Fibroblast of skin of back (primary cell): Measurements from ENCODE around the gene USP32.

Experiments used
- DNase-seq: peaks from one replicate; pipeline ENCODE4 v3.0.0-alpha.2; 2013

Gene USP32

DNA sequence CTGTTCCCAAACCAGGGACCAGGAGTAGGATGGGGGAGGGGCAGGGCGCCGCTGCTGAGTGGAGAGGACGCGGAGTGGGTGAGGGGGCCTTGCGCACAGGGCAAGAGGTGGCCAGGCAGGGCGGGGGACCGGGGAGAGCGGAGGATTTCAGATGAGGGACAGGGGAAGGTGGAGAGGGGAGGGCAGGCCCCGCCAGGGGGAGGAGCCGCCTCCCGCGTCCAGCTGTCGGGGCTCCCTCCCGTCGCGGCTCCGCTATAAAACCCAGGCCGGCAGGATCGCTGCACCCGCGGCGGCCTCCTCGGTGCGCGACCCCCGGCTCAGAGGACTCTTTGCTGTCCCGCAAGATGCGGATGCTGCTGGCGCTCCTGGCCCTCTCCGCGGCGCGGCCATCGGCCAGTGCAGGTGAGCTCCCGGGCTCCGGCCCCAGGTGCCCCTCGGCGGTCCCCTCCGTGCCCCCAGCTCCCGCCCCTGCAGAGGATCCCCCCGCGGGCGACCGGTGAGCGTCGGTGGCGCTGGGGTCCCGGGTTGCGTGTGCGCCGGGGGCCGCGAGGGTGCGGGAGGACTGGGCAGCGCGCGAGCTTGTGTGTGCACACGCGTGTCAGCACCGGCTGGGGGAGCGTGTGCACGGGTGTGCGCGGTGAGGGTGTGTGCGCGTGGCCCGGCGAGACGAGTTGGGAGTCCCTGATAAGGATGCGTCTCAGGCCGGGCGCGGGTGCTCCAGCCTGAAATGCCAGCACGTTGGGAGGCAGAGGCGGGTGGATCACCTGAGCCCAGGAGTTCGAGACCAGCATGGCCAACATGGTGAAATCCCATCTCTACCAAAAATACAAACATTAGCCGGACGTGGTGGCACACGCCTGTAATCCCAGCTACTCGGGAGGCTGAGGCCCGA lies 242.0 kb downstream of the USP32 start, which contains the start of gene CA4:
CA4 (plus strand) TSS at position 283 of the 892 bp plus-strand sequence; CDS start at position 345, 62 bp downstream.
- DNase-seq: no peak

DNA sequence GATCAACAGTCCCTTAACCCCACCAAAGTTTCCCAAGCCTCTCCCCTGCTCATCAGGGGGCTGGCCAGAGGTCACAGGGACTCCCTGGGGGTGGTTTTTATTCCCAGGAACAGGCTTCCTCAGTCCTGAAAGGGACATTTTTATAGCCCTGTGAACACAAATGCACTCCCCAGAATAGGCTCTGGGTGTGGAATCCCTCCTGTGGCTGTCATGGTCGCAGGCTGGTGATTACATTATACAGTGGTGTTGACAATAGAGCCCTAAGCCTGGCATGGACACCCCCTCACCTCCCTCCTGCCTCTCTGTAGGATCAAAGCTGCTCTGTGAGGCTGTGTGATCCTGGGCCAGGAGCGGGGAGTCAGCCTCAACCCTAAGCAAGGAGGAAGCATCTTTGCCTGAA lies 243.6 kb downstream of the USP32 start:
- no peak for DNase-seq

DNA sequence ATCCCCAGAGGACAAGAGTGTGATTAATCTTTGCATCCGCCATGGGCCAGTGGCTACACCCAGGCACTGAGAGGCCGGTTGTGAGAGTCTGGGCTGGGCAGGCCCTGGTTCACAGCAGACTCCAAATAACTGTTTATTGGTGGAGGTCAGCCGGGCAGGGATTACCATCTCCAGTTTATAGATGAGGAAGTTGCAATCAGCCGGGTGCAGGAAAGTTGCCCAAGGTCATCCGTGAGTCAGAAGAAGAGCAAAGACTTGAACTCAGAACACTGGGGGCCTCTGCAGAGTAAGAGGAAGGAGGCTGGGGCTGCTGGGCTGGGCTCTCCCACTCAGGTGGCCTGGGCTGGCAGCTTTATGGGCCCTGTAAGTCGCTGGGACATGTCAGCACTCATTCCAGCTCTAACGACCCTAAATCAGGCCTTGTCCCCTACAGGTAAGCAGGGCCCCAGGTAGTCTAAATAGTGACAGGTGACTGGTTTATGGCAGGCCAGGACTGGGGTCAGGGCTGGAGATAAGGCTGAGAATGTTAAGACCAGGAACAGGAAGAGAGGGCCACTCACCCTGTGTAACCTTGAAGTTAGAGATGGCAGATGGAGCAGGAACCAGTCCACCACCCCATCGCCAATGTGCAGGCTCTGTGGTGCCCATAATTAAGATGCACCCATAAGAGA lies 244.2 kb downstream of the USP32 start:
- DNase-seq: no peak

DNA sequence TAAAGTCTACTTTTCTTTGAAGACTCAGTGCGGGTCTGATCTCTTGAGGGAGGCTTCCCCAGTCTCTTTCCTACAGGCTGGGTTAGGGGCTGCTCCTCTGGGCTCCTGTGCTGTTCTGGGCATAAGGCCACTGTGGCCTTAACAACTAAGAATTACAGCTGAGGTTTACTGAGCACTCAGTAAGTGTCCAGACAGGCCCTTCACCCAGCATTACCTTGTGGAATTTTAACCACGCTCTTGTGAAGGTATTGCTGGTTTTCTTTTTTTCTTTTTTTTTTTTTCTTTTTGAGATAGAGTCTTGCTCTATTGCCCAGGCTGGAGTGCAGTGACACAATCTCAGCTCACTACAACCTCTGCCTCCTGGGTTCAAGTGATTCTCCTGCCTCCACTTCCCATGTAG lies 245.7 kb downstream of the USP32 start:
- DNase-seq: no peak

DNA sequence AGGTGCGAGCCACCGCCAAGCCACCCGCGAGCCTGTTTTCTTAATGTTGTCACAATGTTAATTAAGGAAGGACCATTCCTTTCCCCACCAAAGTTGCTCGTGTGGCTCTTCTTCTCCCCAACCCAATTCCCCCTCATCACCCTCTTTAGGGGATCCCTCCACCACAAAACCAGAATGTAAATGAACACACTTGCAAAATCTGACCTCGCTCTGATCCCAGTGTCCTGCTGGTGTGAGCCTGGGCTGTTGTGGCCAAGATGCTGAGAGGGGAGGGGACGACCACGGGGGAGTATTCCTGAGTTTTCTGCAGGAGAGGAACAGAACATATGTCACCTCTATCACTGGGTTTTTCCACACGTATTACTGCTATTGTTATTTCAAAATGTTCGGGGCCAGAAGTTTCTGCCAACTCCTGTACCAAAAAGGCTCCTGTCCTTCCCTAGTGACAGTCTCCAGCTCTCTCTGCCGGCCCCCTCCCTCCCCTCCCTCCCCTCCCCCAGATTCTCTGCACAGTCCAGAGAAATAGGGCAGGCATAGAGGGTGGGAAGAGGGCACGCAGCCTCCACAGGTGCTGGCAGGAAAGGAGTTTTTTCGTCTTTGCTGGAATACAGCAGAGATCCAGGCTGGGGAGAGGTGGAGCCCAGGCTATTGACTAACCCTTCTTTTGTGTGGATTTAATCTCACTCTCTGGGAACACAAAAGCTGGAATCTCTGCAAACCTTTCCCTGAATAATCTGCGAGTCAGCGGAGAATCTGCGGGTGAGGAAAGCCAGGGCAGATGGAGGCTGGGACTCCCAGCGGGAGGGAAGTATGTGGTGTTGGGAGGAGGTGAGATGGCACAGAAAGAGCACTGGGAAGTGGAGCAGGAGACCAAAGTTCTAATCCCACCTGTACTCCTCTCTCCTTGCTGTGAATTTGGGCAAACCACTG lies 246.7 kb downstream of the USP32 start:
- peak; percentile 19 for DNase-seq

DNA sequence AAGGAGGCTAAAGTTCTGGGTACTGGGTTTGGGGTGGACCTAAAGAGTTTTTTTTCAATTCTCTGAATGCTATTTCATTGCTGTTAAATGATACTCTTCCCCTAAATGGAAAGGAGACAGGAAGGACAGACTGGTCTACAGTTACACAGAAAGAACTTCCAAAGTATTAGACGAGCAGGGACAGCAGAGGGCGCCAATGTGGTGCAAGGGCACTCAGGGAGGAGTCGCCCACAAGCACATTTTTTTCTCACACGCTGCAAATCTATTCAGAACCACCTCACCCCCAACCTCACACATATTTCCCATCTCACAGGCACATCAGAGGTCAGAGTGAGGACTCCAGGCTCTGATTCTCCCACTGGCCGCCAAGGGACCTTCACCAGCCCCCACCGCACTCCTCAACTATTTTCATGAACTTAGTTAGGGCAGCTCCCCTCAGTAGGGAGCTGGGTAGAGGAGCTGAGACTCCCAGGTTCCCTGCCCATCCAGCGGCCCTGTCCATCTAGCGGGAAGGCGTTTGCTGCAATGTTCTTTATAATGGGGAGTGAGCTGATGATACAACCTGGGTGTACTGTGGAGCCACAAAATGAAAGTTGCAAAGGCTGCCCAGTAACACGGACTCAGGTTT lies 248.9 kb downstream of the USP32 start:
- peak; percentile 92 for DNase-seq

DNA sequence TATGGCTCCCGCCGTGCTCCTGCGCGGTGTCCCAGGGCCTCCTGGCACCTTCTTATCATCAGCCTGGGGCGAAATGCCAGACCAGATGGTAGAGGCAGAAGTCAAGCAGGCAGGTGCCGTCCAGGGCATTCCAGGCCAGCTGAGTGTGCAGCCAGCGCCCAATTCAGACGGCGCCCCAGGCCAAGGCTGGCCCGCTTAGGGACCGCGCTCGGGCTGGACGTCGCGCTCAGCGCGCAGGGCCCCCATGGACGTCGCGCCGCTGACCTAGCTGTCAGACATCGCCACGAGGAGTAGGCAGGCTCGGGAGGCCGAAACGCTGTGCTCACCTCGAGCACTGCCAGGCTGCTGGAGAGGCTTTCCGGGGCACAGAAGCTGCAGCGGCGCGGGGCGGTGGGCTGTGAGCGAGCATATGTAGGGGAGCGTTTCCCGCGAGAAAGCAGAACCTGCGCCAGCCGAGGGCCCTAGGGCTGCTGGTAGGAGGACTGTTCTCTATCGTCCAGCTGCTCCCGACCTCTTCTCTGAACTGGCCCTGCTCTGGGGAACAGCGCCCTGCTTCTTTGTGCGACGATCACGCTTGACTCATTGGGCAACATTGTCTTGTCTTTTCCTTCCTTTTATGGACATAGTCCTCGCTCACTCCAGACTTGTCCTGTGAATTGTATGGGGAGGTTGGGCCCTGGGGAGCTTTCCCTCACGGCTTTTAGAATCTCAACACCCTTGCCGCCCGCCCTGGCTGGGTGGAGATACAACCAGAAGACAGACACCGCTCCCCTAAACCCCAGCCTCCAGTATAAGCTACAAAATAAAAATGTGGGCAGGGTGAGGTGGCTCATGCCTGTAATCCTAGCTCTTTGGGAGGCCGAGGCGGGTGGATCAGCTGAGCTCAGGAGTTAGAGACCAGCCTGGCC lies 250.6 kb downstream of the USP32 start:
- peak; percentile 92 for DNase-seq

DNA sequence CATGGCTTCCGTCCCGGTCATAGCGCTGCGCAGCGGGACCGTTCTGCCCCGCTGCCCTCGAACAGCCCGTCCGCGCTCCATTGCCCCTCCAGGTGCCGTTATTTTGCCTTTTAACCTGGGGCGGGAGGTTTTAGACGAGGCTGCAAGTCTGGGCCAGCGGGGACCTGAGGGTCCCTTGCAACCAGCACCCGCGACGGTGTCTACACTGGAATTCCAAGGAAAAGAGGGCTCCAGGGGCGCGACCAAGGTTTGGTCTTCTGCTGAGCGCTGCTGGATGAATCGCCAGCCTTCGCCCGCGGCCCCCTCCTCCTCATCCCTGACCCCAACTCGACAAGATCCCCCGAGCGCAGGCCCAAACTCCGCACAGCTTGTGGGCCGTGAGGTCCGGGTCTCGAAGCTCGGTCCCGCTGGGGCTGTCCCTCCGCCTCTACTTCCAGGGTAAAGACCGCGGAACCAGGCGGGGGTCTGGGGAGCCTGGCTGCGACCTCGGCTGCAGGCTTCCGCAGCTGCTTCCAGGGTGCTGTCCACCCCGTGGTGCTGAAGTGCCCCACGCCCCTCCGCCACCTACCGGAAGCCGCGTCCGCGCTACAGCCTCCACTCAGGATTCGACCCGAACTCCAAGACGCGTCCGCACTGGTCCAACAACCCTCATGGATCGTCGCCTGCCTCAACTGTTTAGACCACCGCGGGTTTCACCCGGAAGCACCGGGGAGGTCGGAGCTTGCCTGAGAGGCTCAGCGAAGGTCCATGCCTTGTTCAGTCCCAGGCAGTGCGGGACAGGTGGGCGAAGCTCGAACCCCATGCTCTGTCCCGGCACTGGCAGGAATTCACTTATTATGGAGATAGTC lies 252.3 kb downstream of the USP32 start:
- peak; percentile 69 for DNase-seq

DNA sequence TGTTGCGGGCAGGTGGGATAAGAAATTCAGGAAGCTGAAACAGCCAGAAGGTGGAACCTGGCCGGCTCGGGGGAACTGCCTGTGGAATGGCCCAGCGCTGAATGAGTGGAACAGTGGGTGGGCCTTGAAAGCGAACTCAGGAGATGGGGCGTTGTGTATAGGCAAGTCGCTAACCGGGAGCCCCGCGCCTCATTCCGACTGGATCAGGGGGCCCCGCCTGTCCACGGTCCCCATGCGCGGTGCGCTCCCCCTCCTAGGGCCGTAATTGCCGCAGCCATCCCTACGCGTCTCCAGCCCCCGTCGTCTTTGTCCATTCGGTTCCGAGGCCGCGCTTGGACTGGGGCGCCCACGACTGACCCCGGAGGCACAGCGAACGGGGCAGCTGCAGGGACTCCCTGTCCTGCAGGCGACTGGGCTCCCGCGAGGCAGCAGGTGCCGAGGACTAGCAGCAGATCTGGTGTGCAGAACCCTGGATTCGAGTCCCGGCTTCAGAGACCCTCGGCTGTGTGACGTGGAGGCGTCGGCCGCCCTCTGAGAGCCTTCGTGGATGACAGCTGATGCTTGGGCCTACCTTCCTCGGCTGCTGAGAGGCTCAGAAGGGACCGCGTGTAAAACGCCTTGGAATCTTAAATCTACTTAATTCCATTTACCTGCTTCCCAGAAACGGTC lies 253.0 kb downstream of the USP32 start:
- DNase-seq: no peak

DNA sequence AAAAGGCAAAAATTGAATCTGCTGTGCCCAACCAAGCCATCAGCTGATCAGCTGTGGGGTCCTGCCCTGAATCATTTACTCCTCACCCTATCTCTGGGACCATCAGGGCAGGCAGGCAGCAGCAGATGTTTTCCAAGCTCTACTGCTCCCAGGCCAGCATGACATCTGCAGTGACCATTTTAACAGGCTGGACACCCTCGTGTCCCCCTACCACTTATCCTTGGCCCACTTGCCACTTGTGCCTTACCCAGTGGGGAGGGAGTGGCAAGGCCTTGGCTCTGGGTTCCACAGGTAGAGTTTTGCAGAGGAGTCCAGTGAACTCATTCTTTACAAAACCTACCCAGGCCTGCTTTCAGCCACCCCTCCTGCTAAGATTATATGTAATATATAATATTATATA lies 254.2 kb downstream of the USP32 start:
- DNase-seq: no peak

DNA sequence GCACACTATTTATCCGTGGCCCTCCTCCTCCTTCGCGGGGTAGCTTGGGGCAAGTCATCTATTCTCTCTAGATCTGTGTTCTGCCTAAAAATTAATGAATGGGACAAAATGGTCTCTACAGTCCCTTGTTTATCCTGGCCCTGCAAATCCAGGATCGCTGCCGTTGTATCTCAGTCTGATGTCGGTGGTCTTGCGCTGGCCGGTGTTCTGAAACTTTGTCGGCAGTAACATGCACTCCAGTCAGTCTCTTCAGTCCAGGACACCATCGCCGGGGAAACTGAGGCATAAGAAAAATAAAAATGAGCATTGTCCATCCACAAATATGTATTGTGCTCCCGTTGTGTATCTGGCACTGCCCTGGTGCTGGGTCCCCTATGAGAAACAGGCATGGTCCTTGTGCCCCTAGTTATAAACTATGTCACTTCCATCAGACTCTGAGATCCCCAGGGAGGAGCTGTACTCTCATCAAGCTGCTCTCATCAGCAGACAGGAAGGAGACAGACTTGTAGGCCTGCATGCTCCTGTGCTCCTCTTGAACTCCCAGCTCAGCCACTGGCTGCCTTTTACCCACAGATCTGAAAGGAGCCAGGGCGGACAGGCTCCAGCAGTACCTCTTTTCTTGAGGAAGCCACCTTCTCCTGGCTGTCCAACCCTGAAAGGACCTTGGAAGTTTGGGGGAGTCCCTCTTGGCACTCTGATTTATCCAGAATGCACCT lies 255.8 kb downstream of the USP32 start:
- no peak for DNase-seq

DNA sequence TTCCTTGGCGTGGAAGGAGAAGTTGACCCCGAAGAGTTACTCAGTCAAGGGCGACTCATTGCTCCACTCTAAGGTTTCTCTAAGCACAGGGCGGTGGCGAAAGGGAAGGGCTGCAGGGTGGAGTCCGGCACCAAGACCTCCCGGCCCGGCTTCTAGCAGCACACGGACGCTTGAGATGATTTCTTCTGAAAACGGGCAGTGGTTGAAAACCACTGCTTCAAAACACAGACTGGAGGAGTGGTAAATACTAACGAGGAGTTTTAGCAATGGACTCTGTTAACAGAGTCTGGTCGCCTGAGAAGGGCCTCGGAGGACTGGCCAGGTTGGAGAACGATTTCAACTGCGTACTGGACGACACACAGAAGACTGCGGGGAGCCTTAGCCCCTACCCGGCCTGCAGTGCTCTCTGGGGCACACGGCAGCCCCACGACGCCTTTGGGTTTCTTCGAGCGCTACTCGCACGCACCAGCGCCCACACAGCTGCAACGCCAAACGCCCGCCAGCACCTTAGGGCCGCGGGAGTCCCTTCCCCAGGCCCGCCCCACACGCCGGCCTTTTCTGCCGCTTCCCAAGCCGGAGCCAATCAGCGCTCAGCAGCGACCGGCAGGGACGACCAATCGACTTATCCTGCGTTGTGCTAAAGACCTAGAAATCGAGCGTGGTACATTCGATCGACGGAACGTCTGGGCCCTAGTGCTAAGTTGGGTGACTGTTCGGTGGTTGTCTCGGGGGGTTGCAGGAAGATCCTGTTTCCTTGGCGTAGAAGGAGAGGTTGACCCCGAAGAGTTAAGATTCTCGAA lies 256.6 kb downstream of the USP32 start:
- peak; percentile 91 for DNase-seq

DNA sequence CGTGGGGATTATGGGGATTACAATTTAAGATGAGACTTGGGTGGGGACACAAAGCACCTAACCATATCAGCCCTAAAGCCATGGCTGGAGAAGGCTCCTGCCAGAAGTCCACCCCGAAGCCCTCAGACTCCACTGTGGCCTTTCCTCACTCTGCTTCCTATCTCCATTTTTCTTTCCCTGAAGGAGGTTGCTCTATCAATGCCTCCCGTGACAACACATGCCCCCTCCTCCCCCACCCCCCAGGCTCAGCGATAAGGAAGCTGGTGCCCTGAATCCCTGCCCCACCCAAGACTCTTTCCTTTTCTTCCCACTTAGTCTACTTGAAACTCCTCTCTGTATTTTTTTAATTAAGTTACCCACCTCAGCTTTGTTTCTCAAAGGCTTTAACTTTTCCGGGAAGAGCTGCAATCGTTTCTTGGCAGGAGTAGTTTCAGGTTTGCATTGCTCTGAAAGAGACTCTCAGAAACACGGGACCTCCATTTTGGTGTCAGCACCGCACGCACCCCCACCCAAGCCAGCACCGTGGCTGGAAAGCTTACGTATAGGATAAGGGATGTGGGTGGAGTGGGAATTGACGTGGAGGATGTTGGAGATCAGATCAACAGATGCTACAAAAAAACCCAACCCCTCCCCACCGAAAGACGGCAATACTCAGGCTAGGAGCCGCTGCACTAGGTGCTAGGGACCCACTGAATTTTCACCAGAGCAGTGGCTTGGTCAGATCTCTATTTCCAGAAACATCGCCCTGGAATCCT lies 257.4 kb downstream of the USP32 start:
- peak; percentile 30 for DNase-seq

DNA sequence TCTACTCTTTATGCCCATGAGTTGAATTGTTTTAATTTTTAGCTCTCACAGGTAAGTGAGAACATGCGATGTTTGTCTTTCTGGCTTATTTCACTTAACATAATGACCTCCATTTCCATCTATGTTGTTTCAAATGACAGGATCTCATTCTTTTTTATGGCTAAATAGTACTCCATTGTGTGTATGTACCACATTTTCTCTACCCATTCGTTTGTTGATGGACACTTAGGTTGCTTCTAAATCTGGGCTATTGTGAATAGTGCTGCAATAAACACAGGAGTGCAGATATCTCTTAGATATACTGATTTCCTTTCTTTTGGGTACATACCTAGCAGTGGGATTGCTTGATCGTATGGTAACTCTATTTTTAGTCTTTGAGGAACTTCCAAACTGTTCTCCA lies 261.5 kb downstream of the USP32 start:
- no peak for DNase-seq

DNA sequence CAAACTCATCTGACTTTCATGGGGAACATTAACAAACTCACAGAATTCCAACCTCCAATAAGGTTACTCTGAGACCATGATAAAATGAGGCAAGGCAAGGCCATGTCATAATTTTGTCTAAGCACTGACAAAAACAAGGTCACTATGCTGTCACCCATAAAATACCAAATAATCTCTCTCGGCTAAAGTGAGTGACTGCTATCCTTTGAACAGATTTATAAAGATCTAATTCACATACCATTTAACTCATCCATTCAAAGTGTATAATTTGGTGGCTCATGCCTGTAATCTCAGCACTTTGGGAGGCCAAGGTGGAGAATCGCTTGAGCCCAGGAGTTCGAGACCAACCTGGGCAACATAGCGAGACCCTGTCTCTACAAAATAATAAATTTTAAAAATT lies 262.8 kb downstream of the USP32 start:
- DNase-seq: no peak
